K562 (cell line): ENCODE data around the gene APPBP2. TPM values are rescaled to one million over a fixed set of nuclear protein-coding genes. Genes with fewer than 3 reads are reported as not detected.
A peak's percentile ranks its signal among the peaks of the same experiment; 100 is the strongest.

Source experiments
- ATAC-seq: fragments of 200-7000 bp; cut with Tn5 transposase; 3 replicates; pipeline ENCODE4 v1.9.1; 2020; ENCODE audit warnings: moderate library complexity
- BruUV-seq: library from RNA; stranded (reverse); fragments of 400-500 nt; replicated peaks from 2 replicates; lab custom pipeline; 2021; lab: Mats Ljungman, UMichigan
- CTCF ChIA-PET: fragments of 300-600 bp; formaldehyde crosslinking; extraction: SDS; loops from one replicate; lab custom pipeline; 2021; ENCODE audit warnings: low intra/inter-chr PET ratio; lab: Yijun Ruan, JAX
- POLR2A ChIA-PET: fragments of 300-600, 350-650 bp; sonication (Branson Sonifier 250); formaldehyde crosslinking; extraction: SDS; loops from one replicate; lab custom pipeline; 2021; ENCODE audit warnings: antibody characterized with exemption, inconsistent platforms; lab: Yijun Ruan, JAX
- DNase-seq, 4 experiments: peaks; one replicate each; pipeline versions ENCODE4 v3.0.0 to v3.0.0-alpha.2; 2011 to 2018; ENCODE audit warnings: low spot score in 3 of 4, mixed read lengths in 3 of 4; ENCODE audit errors: extremely low read depth in 1 of 4
- FAIRE-seq: peaks from 2 replicates; lab custom pipeline; 2011; peaks lifted over from hg19 to GRCh38; lab: Jason Lieb, UNC
- H2AFZ ChIP-seq: 2 replicates; pipeline ENCODE4 v1.6.0; 2011; ENCODE audit warnings: low read depth, low read length, control low read depth, inconsistent platforms
- H3K27ac ChIP-seq: fragments of 200-600 bp; 3 replicates; pipeline ENCODE4 v1.8.0; 2011; ENCODE audit warnings: low read depth, mild to moderate bottlenecking, control low read depth, inconsistent platforms, low read length, moderate library complexity, mixed read lengths; ENCODE audit errors: extremely low read depth
- H3K27me3 ChIP-seq, 2 experiments: fragments of 300-600 bp in 1 of 2; 2 replicates in 1 of 2; 3 replicates in 1 of 2; pipeline versions ENCODE4 v1.6.0 to v1.8.0; 2011; ENCODE audit warnings: inconsistent platforms in 2 of 2, low read length in 2 of 2, mild to moderate bottlenecking in 1 of 2, mixed read lengths in 1 of 2, moderate library complexity in 1 of 2; ENCODE audit not compliant: control insufficient read depth in 2 of 2, insufficient read depth in 2 of 2
- H3K36me3 ChIP-seq: fragments of 300-600 bp; 3 replicates; pipeline ENCODE4 v1.8.0; 2011; ENCODE audit warnings: mild to moderate bottlenecking, low read length, inconsistent platforms; ENCODE audit not compliant: control insufficient read depth, insufficient read depth
- H3K4me1 ChIP-seq, 2 experiments: fragments of 200-600 bp in 1 of 2; replicated peaks in 1 of 2; 2 replicates in 1 of 2; 3 replicates in 1 of 2; pipeline versions ENCODE4 v1.5.1 to v1.8.0; 2011; ENCODE audit warnings: inconsistent platforms in 2 of 2, low read length in 2 of 2, mild to moderate bottlenecking in 1 of 2, mixed read lengths in 1 of 2, moderate library complexity in 1 of 2; ENCODE audit not compliant: control insufficient read depth in 2 of 2, insufficient read depth in 2 of 2
- H3K4me2 ChIP-seq: 2 replicates; pipeline ENCODE4 v1.6.1; 2011; ENCODE audit warnings: low read length, control low read depth, inconsistent platforms, mixed read lengths; ENCODE audit not compliant: insufficient read depth
- H3K4me3 ChIP-seq: fragments of 200-600 bp; sonication (generic), shearing (Covaris generic); 2 replicates; pipeline ENCODE4 v1.5.1; 2016; ENCODE audit warnings: control low read depth, inconsistent platforms
- H3K79me2 ChIP-seq: fragments of 200-600 bp; 3 replicates; pipeline ENCODE4 v1.8.0; 2011; ENCODE audit warnings: low read length, inconsistent platforms; ENCODE audit not compliant: control insufficient read depth, insufficient read depth
- H3K9ac ChIP-seq, 2 experiments: 2 replicates each; pipeline versions ENCODE4 v1.6.0 to v1.6.1; 2011; ENCODE audit warnings: low read depth in 2 of 2, low read length in 2 of 2, control low read depth in 1 of 2, inconsistent platforms in 1 of 2, mild to moderate bottlenecking in 1 of 2, mixed read lengths in 1 of 2; ENCODE audit not compliant: insufficient read depth in 1 of 2
- H3K9me1 ChIP-seq: one replicate; pipeline ENCODE4 v1.6.0; 2011; ENCODE audit warnings: inconsistent platforms, mild to moderate bottlenecking, low read length, moderate library complexity; ENCODE audit not compliant: control insufficient read depth, insufficient read depth
- H3K9me3 ChIP-seq: replicated peaks from 2 replicates; pipeline ENCODE4 v1.5.1; 2011; ENCODE audit warnings: low read depth, low read length, inconsistent platforms; ENCODE audit not compliant: control insufficient read depth, insufficient read depth
- H4K20me1 ChIP-seq: replicated peaks from 2 replicates; pipeline ENCODE4 v1.6.1; 2011; ENCODE audit warnings: low read length, inconsistent platforms, mixed read lengths; ENCODE audit not compliant: control insufficient read depth, insufficient read depth
- ELF2 ChIP-seq: fragments of 250-450 bp; sonication (Bioruptor Pico); IDR thresholded peaks from 2 replicates; pipeline ENCODE4 v1.5.0; 2021; ENCODE audit warnings: mild to moderate bottlenecking
- in situ Hi-C: fragments of 300-500 bp; cut with MboI; formaldehyde crosslinking; loops from 4 replicates; pipeline ENCODE4 v1.15.0; 2018; ENCODE audit warnings: inconsistent platforms, mixed read lengths
- intact Hi-C: fragments of 100-400 bp; cut with micrococcal nuclease; formaldehyde crosslinking; loops from 2 replicates; pipeline ENCODE4 v1.14.2; 2022
- polyA plus RNA-seq, 8 experiments: library from polyadenylated mRNA; depleted of rRNA in 4 of 8; stranded (reverse) in 5 of 8; unstranded in 3 of 8; fragments of >200 nt; fragmentation: Nextera tagmentation in 2 of 8; fragmentation: Illumina TruSeq in 1 of 8; extraction: Ambion mirVana in 2 of 8; extraction: Trizol in 1 of 8; gene quantifications; 2 replicates each; pipeline versions ENCODE4 v1.2.1 to v1.2.3, GENCODE V29; 2011 to 2014; ENCODE audit warnings: inconsistent platforms in 1 of 8, missing spikeins in 1 of 8
- total RNA-seq, 7 experiments: library from RNA; depleted of rRNA in 6 of 7; stranded (reverse); fragments of >200 nt in 6 of 7; fragmentation: Illumina TruSeq in 2 of 7; extraction: Trizol in 2 of 7; gene quantifications; 2 replicates each; pipeline versions ENCODE4 v1.2.1 to v1.2.3, GENCODE V29; 2011 to 2021; ENCODE audit warnings: low replicate concordance in 1 of 7
- TF ChIP-seq, protein P1 (sequence below): fragments of 450-650 bp; IDR thresholded peaks from 2 replicates; pipeline ENCODE4 v1.6.1; 2016; ENCODE audit warnings: mild to moderate bottlenecking, moderate library complexity
- TF ChIP-seq, protein P2 (sequence below), 2 experiments: fragments of 450-650 bp in 1 of 2; sonication (generic) in 1 of 2; formaldehyde crosslinking in 1 of 2; IDR thresholded peaks in 1 of 2; conservative IDR thresholded peaks in 1 of 2; 2 replicates each; pipeline versions ENCODE4 v1.6.1 to v1.8.1; 2016 to 2023; ENCODE audit warnings: mild to moderate bottlenecking in 2 of 2, moderate library complexity in 2 of 2, inconsistent platforms in 1 of 2, missing genetic modification reagents in 1 of 2

The APPBP2 gene
- total and polyA plus RNA-seq, 9 of the 15 experiments (the other 6 are each of a cell fraction or from before 2014, with no cell fraction given): 2.7 to 16.8 (median 6.9) TPM

DNA sequence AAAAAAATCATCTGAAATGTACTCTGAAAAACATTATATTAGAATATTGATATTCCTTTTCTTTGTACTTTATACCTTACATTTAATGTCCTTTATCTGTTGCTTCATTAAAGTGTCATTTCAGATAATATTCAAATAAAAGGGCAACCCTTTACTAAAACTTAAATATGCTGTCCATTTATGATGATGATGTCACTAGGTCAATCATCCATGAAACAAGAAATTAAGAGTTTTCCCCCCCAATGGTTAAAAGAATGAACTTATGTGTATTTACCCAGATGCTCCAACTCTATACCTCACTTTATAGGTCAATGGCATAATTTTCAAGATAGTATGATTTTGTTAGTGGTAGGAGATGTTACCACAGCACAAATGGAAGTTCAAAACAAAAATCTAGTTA, 15.3 kb downstream of the APPBP2 start:
- H3K79me2 ChIP-seq: peaks cover 16% of the 10 kb centered on the region
- H3K36me3 ChIP-seq: peaks cover 7% of the 10 kb centered on the region; the same call in 1 of the 3 replicates
- H3K9me1 ChIP-seq: no peaks in the 10 kb centered on the region
- no peak for TF ChIP-seq ELF2 (CRISPR knock-in tag)
- TF ChIP-seq, protein P1, sequence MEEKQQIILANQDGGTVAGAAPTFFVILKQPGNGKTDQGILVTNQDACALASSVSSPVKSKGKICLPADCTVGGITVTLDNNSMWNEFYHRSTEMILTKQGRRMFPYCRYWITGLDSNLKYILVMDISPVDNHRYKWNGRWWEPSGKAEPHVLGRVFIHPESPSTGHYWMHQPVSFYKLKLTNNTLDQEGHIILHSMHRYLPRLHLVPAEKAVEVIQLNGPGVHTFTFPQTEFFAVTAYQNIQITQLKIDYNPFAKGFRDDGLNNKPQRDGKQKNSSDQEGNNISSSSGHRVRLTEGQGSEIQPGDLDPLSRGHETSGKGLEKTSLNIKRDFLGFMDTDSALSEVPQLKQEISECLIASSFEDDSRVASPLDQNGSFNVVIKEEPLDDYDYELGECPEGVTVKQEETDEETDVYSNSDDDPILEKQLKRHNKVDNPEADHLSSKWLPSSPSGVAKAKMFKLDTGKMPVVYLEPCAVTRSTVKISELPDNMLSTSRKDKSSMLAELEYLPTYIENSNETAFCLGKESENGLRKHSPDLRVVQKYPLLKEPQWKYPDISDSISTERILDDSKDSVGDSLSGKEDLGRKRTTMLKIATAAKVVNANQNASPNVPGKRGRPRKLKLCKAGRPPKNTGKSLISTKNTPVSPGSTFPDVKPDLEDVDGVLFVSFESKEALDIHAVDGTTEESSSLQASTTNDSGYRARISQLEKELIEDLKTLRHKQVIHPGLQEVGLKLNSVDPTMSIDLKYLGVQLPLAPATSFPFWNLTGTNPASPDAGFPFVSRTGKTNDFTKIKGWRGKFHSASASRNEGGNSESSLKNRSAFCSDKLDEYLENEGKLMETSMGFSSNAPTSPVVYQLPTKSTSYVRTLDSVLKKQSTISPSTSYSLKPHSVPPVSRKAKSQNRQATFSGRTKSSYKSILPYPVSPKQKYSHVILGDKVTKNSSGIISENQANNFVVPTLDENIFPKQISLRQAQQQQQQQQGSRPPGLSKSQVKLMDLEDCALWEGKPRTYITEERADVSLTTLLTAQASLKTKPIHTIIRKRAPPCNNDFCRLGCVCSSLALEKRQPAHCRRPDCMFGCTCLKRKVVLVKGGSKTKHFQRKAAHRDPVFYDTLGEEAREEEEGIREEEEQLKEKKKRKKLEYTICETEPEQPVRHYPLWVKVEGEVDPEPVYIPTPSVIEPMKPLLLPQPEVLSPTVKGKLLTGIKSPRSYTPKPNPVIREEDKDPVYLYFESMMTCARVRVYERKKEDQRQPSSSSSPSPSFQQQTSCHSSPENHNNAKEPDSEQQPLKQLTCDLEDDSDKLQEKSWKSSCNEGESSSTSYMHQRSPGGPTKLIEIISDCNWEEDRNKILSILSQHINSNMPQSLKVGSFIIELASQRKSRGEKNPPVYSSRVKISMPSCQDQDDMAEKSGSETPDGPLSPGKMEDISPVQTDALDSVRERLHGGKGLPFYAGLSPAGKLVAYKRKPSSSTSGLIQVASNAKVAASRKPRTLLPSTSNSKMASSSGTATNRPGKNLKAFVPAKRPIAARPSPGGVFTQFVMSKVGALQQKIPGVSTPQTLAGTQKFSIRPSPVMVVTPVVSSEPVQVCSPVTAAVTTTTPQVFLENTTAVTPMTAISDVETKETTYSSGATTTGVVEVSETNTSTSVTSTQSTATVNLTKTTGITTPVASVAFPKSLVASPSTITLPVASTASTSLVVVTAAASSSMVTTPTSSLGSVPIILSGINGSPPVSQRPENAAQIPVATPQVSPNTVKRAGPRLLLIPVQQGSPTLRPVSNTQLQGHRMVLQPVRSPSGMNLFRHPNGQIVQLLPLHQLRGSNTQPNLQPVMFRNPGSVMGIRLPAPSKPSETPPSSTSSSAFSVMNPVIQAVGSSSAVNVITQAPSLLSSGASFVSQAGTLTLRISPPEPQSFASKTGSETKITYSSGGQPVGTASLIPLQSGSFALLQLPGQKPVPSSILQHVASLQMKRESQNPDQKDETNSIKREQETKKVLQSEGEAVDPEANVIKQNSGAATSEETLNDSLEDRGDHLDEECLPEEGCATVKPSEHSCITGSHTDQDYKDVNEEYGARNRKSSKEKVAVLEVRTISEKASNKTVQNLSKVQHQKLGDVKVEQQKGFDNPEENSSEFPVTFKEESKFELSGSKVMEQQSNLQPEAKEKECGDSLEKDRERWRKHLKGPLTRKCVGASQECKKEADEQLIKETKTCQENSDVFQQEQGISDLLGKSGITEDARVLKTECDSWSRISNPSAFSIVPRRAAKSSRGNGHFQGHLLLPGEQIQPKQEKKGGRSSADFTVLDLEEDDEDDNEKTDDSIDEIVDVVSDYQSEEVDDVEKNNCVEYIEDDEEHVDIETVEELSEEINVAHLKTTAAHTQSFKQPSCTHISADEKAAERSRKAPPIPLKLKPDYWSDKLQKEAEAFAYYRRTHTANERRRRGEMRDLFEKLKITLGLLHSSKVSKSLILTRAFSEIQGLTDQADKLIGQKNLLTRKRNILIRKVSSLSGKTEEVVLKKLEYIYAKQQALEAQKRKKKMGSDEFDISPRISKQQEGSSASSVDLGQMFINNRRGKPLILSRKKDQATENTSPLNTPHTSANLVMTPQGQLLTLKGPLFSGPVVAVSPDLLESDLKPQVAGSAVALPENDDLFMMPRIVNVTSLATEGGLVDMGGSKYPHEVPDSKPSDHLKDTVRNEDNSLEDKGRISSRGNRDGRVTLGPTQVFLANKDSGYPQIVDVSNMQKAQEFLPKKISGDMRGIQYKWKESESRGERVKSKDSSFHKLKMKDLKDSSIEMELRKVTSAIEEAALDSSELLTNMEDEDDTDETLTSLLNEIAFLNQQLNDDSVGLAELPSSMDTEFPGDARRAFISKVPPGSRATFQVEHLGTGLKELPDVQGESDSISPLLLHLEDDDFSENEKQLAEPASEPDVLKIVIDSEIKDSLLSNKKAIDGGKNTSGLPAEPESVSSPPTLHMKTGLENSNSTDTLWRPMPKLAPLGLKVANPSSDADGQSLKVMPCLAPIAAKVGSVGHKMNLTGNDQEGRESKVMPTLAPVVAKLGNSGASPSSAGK: no peak
- TF ChIP-seq, protein P2, sequence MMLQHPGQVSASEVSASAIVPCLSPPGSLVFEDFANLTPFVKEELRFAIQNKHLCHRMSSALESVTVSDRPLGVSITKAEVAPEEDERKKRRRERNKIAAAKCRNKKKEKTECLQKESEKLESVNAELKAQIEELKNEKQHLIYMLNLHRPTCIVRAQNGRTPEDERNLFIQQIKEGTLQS (IDR thresholded peaks at IDR 0.05): peak; percentile 36
- TF ChIP-seq, protein P2 (CRISPR knock-in tag; conservative IDR thresholded peaks at IDR 0.05): no peak
- TF ChIP-seq, all 486 proteins: peak for 1
- no peaks in the 10 kb centered on the region for H3K27me3 ChIP-seq
- intact Hi-C loops (no loop called here), in situ Hi-C loops (no loop called here)
- no peak overlapping the region for H2AFZ ChIP-seq
- peaks cover 3 to 6% of the 10 kb centered on the region in 2 experiments; a peak in 3 of 5 replicates for H3K4me1 ChIP-seq
- no peak overlapping the region for H3K9ac ChIP-seq
- DNase-seq (no peak), FAIRE-seq (no peak), ATAC-seq (no peak)
- BruUV-seq: no TSS peak
- H3K27ac ChIP-seq: no peak overlapping the region
- no peak overlapping the region for H3K4me2 ChIP-seq
- H4K20me1 ChIP-seq: no peaks in the 10 kb centered on the region
- ChIA-PET CTCF (no interaction called here), POLR2A (interaction anchor here (0.7 to 1.3 kb wide), 2 partner anchors 13 to 14 kb away, joined by 3 read pairs; no protein-coding TSS in a partner anchor)
- no peak overlapping the region for H3K4me3 ChIP-seq
- H3K9me3 ChIP-seq: no peaks in the 10 kb centered on the region
